DND-41 (cell line): ENCODE measurements around the gene MSH3.

Experiments
- ATAC-seq: fragments of 200-7000 bp; cut with Tn5 transposase; 3 replicates; pipeline ENCODE4 v1.9.1; 2021; ENCODE audit warnings: low read depth; ENCODE audit not compliant: insufficient read depth
- DNase-seq: peaks from one replicate; pipeline ENCODE4 v3.0.0-alpha.2; 2020
- H2AFZ ChIP-seq: 2 replicates; pipeline ENCODE4 v1.6.0; 2012; ENCODE audit warnings: low read depth, low read length
- H3K27ac ChIP-seq: 2 replicates; pipeline ENCODE4 v1.5.1; 2012; ENCODE audit warnings: low read length, inconsistent platforms
- H3K27me3 ChIP-seq: fragments of 200-600 bp; sonication (generic); 2 replicates; pipeline ENCODE4 v1.6.0; 2012; ENCODE audit warnings: low read length, mild to moderate bottlenecking, inconsistent platforms; ENCODE audit not compliant: insufficient read depth, poor library complexity
- H3K36me3 ChIP-seq: 2 replicates; pipeline ENCODE4 v1.5.1; 2012; ENCODE audit warnings: low read length, inconsistent platforms; ENCODE audit not compliant: insufficient read depth
- H3K4me1 ChIP-seq: 2 replicates; pipeline ENCODE4 v1.5.1; 2012; ENCODE audit warnings: mild to moderate bottlenecking, low read length; ENCODE audit not compliant: insufficient read depth
- H3K4me2 ChIP-seq: 2 replicates; pipeline ENCODE4 v1.6.0; 2012; ENCODE audit warnings: mild to moderate bottlenecking, moderate library complexity, low read length, inconsistent platforms; ENCODE audit not compliant: insufficient read depth
- H3K4me3 ChIP-seq, 2 experiments: fragments of 200-600 bp in 1 of 2; shearing (Covaris generic) in 1 of 2; 2 replicates each; pipeline ENCODE4 v1.5.1; 2012 to 2016; ENCODE audit warnings: inconsistent platforms in 2 of 2, low read length in 2 of 2, mild to moderate bottlenecking in 2 of 2, low read depth in 1 of 2, moderate library complexity in 1 of 2
- H3K79me2 ChIP-seq: 2 replicates; pipeline ENCODE4 v1.6.0; 2012; ENCODE audit warnings: low read length, inconsistent platforms; ENCODE audit not compliant: insufficient read depth
- H3K9ac ChIP-seq: 2 replicates; pipeline ENCODE4 v1.6.0; 2012; ENCODE audit warnings: low read depth, mild to moderate bottlenecking, inconsistent platforms, low read length, moderate library complexity
- H3K9me3 ChIP-seq: 2 replicates; pipeline ENCODE4 v1.5.1; 2012; ENCODE audit warnings: low read length, moderate library complexity, mild to moderate bottlenecking, inconsistent platforms; ENCODE audit not compliant: insufficient read depth, severe bottlenecking
- H4K20me1 ChIP-seq: 2 replicates; pipeline ENCODE4 v1.6.0; 2012; ENCODE audit warnings: low read length; ENCODE audit not compliant: insufficient read depth
- EZH2 ChIP-seq: IDR thresholded peaks from 3 replicates; pipeline ENCODE4 v1.6.1; 2012; ENCODE audit warnings: borderline replicate concordance, low read depth, mild to moderate bottlenecking, moderate library complexity, low read length, inconsistent platforms; ENCODE audit not compliant: severe bottlenecking
- TF ChIP-seq, protein P1 (sequence below): IDR thresholded peaks from 2 replicates; pipeline ENCODE4 v1.5.1; 2012; ENCODE audit warnings: borderline replicate concordance, low read length, moderate library complexity, mild to moderate bottlenecking; ENCODE audit not compliant: poor library complexity, severe bottlenecking; ENCODE audit errors: extremely low read depth

Gene MSH3

DNA sequence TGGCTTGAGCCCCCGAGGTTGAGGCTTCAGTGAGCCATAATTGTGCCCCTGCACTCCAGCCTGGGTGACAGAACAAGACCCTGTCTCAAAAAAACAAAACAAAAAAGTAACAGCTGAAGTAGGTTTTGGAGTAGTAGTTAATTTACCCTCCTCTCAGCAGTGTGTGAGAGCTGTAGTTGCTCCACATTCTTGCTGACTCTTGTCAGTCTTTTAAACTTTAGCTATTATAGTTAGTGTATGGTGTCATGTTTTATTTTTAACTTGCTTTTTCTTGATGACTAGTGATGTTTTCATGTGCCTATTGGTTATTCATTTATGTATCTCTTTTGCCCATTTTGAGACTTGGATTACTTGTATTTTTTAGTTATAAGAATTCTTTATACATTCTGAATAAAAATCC is 53.2 kb downstream of the MSH3 start:
- TF ChIP-seq, protein P1, sequence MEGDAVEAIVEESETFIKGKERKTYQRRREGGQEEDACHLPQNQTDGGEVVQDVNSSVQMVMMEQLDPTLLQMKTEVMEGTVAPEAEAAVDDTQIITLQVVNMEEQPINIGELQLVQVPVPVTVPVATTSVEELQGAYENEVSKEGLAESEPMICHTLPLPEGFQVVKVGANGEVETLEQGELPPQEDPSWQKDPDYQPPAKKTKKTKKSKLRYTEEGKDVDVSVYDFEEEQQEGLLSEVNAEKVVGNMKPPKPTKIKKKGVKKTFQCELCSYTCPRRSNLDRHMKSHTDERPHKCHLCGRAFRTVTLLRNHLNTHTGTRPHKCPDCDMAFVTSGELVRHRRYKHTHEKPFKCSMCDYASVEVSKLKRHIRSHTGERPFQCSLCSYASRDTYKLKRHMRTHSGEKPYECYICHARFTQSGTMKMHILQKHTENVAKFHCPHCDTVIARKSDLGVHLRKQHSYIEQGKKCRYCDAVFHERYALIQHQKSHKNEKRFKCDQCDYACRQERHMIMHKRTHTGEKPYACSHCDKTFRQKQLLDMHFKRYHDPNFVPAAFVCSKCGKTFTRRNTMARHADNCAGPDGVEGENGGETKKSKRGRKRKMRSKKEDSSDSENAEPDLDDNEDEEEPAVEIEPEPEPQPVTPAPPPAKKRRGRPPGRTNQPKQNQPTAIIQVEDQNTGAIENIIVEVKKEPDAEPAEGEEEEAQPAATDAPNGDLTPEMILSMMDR = no peak
- no peak for TF ChIP-seq EZH2
- no peak overlapping the region for H3K27ac ChIP-seq
- ATAC-seq = no peak
- H2AFZ ChIP-seq = no peak overlapping the region
- H3K4me3 ChIP-seq = no peak overlapping the region
- peaks cover 39% of the 10 kb centered on the region for H3K36me3 ChIP-seq
- H3K4me2 ChIP-seq = no peak overlapping the region
- no peaks in the 10 kb centered on the region for H4K20me1 ChIP-seq
- H3K9me3 ChIP-seq = no peaks in the 10 kb centered on the region
- no peaks in the 10 kb centered on the region for H3K79me2 ChIP-seq
- H3K4me1 ChIP-seq = peaks cover 25% of the 10 kb centered on the region
- no peaks in the 10 kb centered on the region for H3K27me3 ChIP-seq
- DNase-seq = no peak
- no peak overlapping the region for H3K9ac ChIP-seq

DNA sequence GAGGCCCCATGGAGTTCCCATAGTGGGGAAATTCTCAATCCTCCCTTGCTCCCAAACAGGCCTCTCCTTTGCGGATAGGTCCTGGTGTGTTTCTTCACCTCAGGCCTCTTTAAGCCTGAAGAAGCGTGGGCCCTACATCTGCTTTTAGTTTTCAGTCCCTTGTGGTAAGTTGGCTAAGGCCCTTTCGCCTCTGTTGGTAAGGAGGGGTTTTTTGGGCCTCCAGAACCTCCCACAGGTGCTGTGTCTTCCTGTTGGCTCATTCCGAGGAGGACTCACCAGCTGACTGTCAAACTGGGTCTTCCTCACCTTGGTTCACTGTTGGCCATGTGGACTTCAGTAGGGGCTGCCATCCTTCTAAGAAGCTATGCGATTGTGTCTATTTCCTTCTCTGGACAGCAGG is 56.8 kb downstream of the MSH3 start:
- Histone ChIP-seq H3K4me1 (peaks cover 5% of the 10 kb centered on the region; the same call in 1 of the 2 replicates), H3K4me2 (no peak overlapping the region), H3K9me3 (no peaks in the 10 kb centered on the region), H3K27ac (no peak overlapping the region), H3K36me3 (peaks cover 41% of the 10 kb centered on the region; the same call in 1 of the 2 replicates), H4K20me1 (no peaks in the 10 kb centered on the region), H3K27me3 (no peaks in the 10 kb centered on the region), H3K79me2 (no peaks in the 10 kb centered on the region), H2AFZ (no peak overlapping the region), H3K9ac (no peak overlapping the region), H3K4me3 (no peak overlapping the region)
- TF ChIP-seq, protein P1 = no peak
- no peak for TF ChIP-seq EZH2
- DNase-seq (no peak), ATAC-seq (no peak)

DNA sequence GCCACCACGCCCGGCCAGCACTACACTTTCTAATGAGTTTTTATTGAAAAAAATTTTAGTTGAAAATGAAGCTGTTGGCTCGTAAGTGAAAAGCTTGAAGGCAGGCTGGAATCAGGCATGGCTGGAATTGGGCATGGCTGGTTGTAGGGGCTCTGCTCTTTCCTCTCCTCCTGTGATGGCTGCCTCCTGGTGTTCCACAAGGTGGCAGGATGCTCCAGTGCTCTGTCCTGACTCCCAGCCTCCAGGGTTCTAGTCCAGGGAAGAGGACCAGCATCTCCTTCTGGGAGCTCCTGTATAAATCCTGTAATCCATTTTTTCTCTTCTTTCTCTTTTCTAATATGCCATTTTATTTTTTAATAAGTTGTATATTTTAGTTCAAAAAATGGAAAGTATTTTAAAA is 57.5 kb downstream of the MSH3 start:
- Histone ChIP-seq H3K27me3 (no peaks in the 10 kb centered on the region), H3K79me2 (no peaks in the 10 kb centered on the region), H3K27ac (no peak overlapping the region), H2AFZ (no peak overlapping the region), H3K9me3 (no peaks in the 10 kb centered on the region), H3K9ac (no peak overlapping the region), H3K4me2 (no peak overlapping the region), H3K36me3 (peaks cover 38% of the 10 kb centered on the region; the same call in 1 of the 2 replicates), H4K20me1 (no peaks in the 10 kb centered on the region), H3K4me3 (no peak overlapping the region), H3K4me1 (peaks cover 5% of the 10 kb centered on the region; the same call in 1 of the 2 replicates)
- ATAC-seq (peak; percentile 67; the same call in 2 of the 3 replicates), DNase-seq (peak; percentile 26)
- no peak for TF ChIP-seq EZH2
- TF ChIP-seq, protein P1 = peak; percentile 68

- no peak overlapping the region for H2AFZ ChIP-seq
- H3K27me3 ChIP-seq = no peaks in the 10 kb centered on the region
- no peak for ATAC-seq
- no peak for TF ChIP-seq EZH2
- TF ChIP-seq, protein P1 = no peak
- no peak for DNase-seq
- peaks cover 5% of the 10 kb centered on the region; the same call in 1 of the 2 replicates for H3K4me1 ChIP-seq
- no peak overlapping the region for H3K9ac ChIP-seq
- H3K4me3 ChIP-seq = no peak overlapping the region
- H4K20me1 ChIP-seq = no peaks in the 10 kb centered on the region
- peaks cover 37% of the 10 kb centered on the region for H3K36me3 ChIP-seq
- H3K27ac ChIP-seq = no peak overlapping the region
- no peak overlapping the region for H3K4me2 ChIP-seq
- H3K79me2 ChIP-seq = no peaks in the 10 kb centered on the region
- no peaks in the 10 kb centered on the region for H3K9me3 ChIP-seq
These were observed 58.5 kb downstream of the MSH3 start for GRCh38 chr5:80712919-80713318.
